Keratinocyte (primary cell): Measurements from ENCODE around the gene SLC16A4. TPM values are rescaled to one million over a fixed set of nuclear protein-coding genes. Genes with fewer than 3 reads are reported as not detected.

Experiments
- DNase-seq: peaks from one replicate; pipeline ENCODE4 v3.0.0-alpha.2; 2011; ENCODE audit warnings: low read depth, missing footprints, low spot score
- FAIRE-seq: peaks from 2 replicates; lab custom pipeline; 2011; peaks lifted over from hg19 to GRCh38; lab: Jason Lieb, UNC
- H2AFZ ChIP-seq: 2 replicates; pipeline ENCODE4 v1.6.0; 2012; ENCODE audit warnings: low read length, control low read depth, inconsistent platforms; ENCODE audit not compliant: control insufficient read depth
- H3K27ac ChIP-seq: 2 replicates; pipeline ENCODE4 v1.5.1; 2011; ENCODE audit warnings: low read length; ENCODE audit not compliant: control insufficient read depth, insufficient read depth
- H3K27me3 ChIP-seq: 3 replicates; pipeline ENCODE4 v1.6.0; 2011; ENCODE audit warnings: low read length; ENCODE audit not compliant: control insufficient read depth, insufficient read depth; ENCODE audit errors: extremely low read depth
- H3K36me3 ChIP-seq, 2 experiments: 2 replicates in 1 of 2; 3 replicates in 1 of 2; pipeline ENCODE4 v1.5.1; 2011; ENCODE audit warnings: low read length in 2 of 2, mild to moderate bottlenecking in 1 of 2; ENCODE audit not compliant: control insufficient read depth in 2 of 2, insufficient read depth in 2 of 2; ENCODE audit errors: extremely low read depth in 1 of 2
- H3K4me1 ChIP-seq: 3 replicates; pipeline ENCODE4 v1.5.1; 2011; ENCODE audit warnings: low read length; ENCODE audit not compliant: control insufficient read depth, insufficient read depth; ENCODE audit errors: extremely low read depth
- H3K4me2 ChIP-seq: 3 replicates; pipeline ENCODE4 v1.6.0; 2011; ENCODE audit warnings: low read depth, low read length; ENCODE audit not compliant: control insufficient read depth, insufficient read depth; ENCODE audit errors: extremely low read depth
- H3K4me3 ChIP-seq, 3 experiments: fragments of 200-600 bp in 1 of 3; sonication (generic) in 1 of 3; 2 replicates in 2 of 3; 3 replicates in 1 of 3; pipeline ENCODE4 v1.5.1; 2011 to 2016; ENCODE audit warnings: low read length in 3 of 3, mild to moderate bottlenecking in 3 of 3, control low read depth in 2 of 3, inconsistent platforms in 1 of 3, low read depth in 1 of 3, mixed read lengths in 1 of 3, mixed run types in 1 of 3, moderate library complexity in 1 of 3; ENCODE audit not compliant: control insufficient read depth in 2 of 3, insufficient read depth in 2 of 3; ENCODE audit errors: extremely low read depth in 1 of 3
- H3K79me2 ChIP-seq: 2 replicates; pipeline ENCODE4 v1.6.0; 2012; ENCODE audit warnings: low read length; ENCODE audit not compliant: control insufficient read depth, insufficient read depth
- H3K9ac ChIP-seq: 3 replicates; pipeline ENCODE4 v1.6.0; 2011; ENCODE audit warnings: low read length; ENCODE audit not compliant: control insufficient read depth, insufficient read depth; ENCODE audit errors: extremely low read depth
- H3K9me1 ChIP-seq: 3 replicates; pipeline ENCODE4 v1.6.0; 2011; ENCODE audit warnings: low read length; ENCODE audit not compliant: control insufficient read depth, insufficient read depth; ENCODE audit errors: extremely low read depth
- H3K9me3 ChIP-seq: 2 replicates; pipeline ENCODE4 v1.5.1; 2012; ENCODE audit warnings: low read depth, low read length; ENCODE audit not compliant: control insufficient read depth
- H4K20me1 ChIP-seq: 3 replicates; pipeline ENCODE4 v1.6.0; 2011; ENCODE audit warnings: low read length; ENCODE audit not compliant: control insufficient read depth, insufficient read depth; ENCODE audit errors: extremely low read depth
- CTCF ChIP-seq, 3 experiments: IDR thresholded peaks in 1 of 3; conservative IDR thresholded peaks in 1 of 3; optimal IDR thresholded peaks in 1 of 3; 2 replicates in 2 of 3; 3 replicates in 1 of 3; pipeline versions ENCODE3 to v1.5.1; 2011; ENCODE audit warnings: low read length in 3 of 3, mild to moderate bottlenecking in 3 of 3, moderate library complexity in 2 of 3, control low read depth in 1 of 3, inconsistent platforms in 1 of 3; ENCODE audit not compliant: insufficient read depth in 2 of 3; ENCODE audit errors: extremely low read depth in 1 of 3
- EZH2 ChIP-seq: IDR thresholded peaks from one replicate; pipeline ENCODE4 v1.6.1; 2012; ENCODE audit warnings: inconsistent platforms, mild to moderate bottlenecking, low read length, moderate library complexity
- dilution Hi-C: fragments of 300-500 bp; cut with MboI; formaldehyde crosslinking; loops from one replicate; pipeline ENCODE4 v1.7.0; 2020; ENCODE audit warnings: low sequenced_read_pairs; ENCODE audit not compliant: extremely low pct_ligation_motif_present
- polyA plus RNA-seq, 5 experiments: library from polyadenylated mRNA; depleted of rRNA in 3 of 5; stranded (reverse) in 3 of 5; stranded (forward) in 1 of 5; unstranded in 1 of 5; fragments of >200 nt; gene quantifications; 1 replicate in 1 of 5; 2 replicates in 3 of 5; 3 replicates in 1 of 5; pipeline versions ENCODE4 v1.2.1 to v1.2.3, GENCODE V29; 2011 to 2012; ENCODE audit warnings: missing spikeins in 2 of 5, low read depth in 1 of 5, low replicate concordance in 1 of 5

The SLC16A4 gene
- polyA plus RNA-seq, 1 donor (not counting 4 experiments of a cell fraction or from before 2014, with no cell fraction given) = 0.92 TPM

GRCh38 chr1:110433213-110433612, 42.4 kb upstream of the SLC16A4 start:
- DNase-seq (no peak), FAIRE-seq (no peak)
- H3K79me2 ChIP-seq = no peaks in the 10 kb centered on the region
- H3K4me1 ChIP-seq = no peaks in the 10 kb centered on the region
- no peak overlapping the region for H3K4me3 ChIP-seq
- no peaks in the 10 kb centered on the region for H3K9me3 ChIP-seq
- no peak for TF ChIP-seq CTCF (optimal IDR thresholded peaks at IDR 0.05 in 1 of 3, IDR thresholded peaks at IDR 0.05 in 1 of 3, conservative IDR thresholded peaks at IDR 0.05 in 1 of 3; ENCODE audit: extremely low read depth in 1 of 3, insufficient read depth in 2 of 3, low read length in 3 of 3)
- no peak for TF ChIP-seq EZH2
- no peak overlapping the region for H3K27ac ChIP-seq
- H4K20me1 ChIP-seq = no peaks in the 10 kb centered on the region
- dilution Hi-C loops = no loop called here
- H3K4me2 ChIP-seq = no peak overlapping the region
- H3K27me3 ChIP-seq = peaks cover 10% of the 10 kb centered on the region
- no peaks in the 10 kb centered on the region for H3K9me1 ChIP-seq
- H2AFZ ChIP-seq = no peak overlapping the region
- no peaks in the 10 kb centered on the region for H3K36me3 ChIP-seq
- H3K9ac ChIP-seq = no peak overlapping the region

DNA sequence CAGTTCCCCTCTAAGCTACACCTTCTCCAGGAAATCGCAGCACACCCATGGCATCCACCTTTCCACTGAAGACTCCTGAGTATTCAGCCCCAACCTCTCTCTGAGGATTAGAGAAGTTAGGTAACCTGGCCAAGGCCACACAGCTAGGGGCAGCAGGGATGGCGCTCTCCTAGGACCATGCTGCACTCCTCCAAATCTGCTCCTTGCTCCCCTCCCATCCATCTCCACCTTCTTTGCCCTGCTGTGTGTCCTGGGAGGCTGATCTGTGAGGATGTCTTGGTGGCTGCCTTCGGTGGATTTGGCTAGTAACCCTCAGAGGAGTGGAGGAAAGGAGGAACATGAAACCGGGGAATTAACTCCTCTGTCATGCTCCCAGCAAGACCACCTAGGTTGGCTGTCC, 40.1 kb upstream of the SLC16A4 start:
- FAIRE-seq = no peak

More for the DNA sequence above, 40.1 kb upstream of the SLC16A4 start:
- no peak for TF ChIP-seq CTCF (optimal IDR thresholded peaks at IDR 0.05 in 1 of 3, IDR thresholded peaks at IDR 0.05 in 1 of 3, conservative IDR thresholded peaks at IDR 0.05 in 1 of 3; ENCODE audit: extremely low read depth in 1 of 3, insufficient read depth in 2 of 3, low read length in 3 of 3)
- TF ChIP-seq EZH2 = no peak
- dilution Hi-C loops = no loop called here
- Histone ChIP-seq H3K27ac (no peak overlapping the region), H3K9me1 (no peaks in the 10 kb centered on the region), H3K4me3 (no peak overlapping the region), H4K20me1 (no peaks in the 10 kb centered on the region), H3K9me3 (no peaks in the 10 kb centered on the region), H3K4me1 (no peaks in the 10 kb centered on the region), H3K4me2 (no peak overlapping the region), H3K9ac (no peak overlapping the region), H3K36me3 (no peaks in the 10 kb centered on the region), H3K27me3 (peaks cover 10% of the 10 kb centered on the region), H2AFZ (no peak overlapping the region), H3K79me2 (no peaks in the 10 kb centered on the region)
- DNase-seq = no peak
